ENCODE results near the gene REPS1.

The REPS1 gene

DNA sequence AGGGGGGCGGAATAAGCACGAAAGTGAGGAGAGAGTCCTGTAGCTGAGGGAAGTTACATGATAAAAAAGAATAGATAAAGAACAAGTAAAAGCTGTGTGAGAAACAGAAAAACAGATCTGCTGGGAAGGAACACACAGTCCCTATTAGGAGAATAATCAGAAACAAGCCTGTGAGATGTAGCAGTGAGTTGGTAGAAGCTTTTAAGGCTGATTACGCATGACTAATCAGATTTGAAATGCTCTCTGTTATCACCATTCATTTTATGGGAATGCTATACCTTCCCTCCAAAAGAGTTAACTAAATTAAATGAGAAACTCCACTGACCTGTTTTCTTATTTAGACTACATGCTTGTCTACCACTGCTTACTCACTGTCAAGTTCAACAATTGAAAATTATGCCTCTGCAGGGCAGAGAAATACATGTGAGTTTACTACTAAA, 15.8 kb downstream of the REPS1 start:
- DNase-seq (ENCODE audit: extremely low spot score), result no peak
- TF ChIP-seq FOXK2 (IDR thresholded peaks at IDR 0.05), result no peak
- TF ChIP-seq SUZ12 (IDR thresholded peaks at IDR 0.05), result no peak
- TF ChIP-seq FOXA1 (IDR thresholded peaks at IDR 0.05), result no peak
- TF ChIP-seq HDGF (IDR thresholded peaks at IDR 0.05; ENCODE audit: borderline replicate concordance), result no peak
- TF ChIP-seq LEF1 (IDR thresholded peaks at IDR 0.05; ENCODE audit: borderline replicate concordance), result no peak
- TF ChIP-seq ARNT (IDR thresholded peaks at IDR 0.05), result no peak
- TF ChIP-seq, protein P1, sequence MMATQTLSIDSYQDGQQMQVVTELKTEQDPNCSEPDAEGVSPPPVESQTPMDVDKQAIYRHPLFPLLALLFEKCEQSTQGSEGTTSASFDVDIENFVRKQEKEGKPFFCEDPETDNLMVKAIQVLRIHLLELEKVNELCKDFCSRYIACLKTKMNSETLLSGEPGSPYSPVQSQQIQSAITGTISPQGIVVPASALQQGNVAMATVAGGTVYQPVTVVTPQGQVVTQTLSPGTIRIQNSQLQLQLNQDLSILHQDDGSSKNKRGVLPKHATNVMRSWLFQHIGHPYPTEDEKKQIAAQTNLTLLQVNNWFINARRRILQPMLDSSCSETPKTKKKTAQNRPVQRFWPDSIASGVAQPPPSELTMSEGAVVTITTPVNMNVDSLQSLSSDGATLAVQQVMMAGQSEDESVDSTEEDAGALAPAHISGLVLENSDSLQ (IDR thresholded peaks at IDR 0.05), result no peak
- TF ChIP-seq L3MBTL2 (conservative IDR thresholded peaks at IDR 0.05), result no peak
- TF ChIP-seq BHLHE40 (IDR thresholded peaks at IDR 0.05; ENCODE audit: borderline replicate concordance), result no peak
- POLR2A ChIA-PET, result interaction anchor here (0.7 to 1.1 kb wide), 2 partner anchors 15 to 352 kb away, joined by 3 to 4 read pairs; partner anchors contain the start of gene REPS1
- CTCF ChIA-PET, result no interaction called here

DNA sequence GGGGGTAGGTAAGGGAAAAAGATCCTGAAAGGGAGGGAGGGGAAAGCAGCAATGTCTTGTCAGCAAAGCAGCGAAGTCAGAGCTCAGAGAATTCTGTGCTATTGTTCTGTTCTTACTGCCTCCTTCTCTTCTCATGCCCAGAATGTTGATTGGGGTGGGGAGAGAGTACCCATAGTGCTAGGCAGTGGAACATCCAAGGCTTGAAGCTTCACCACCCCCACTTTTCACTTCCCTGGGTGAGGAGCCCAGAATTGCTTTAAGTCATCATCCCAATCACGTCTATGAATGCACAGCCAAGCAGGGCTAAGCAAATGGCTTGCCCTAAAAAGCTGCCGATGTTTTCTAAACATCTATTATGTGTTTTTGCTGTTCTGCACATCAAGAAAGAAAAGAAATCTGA, 16.5 kb downstream of the REPS1 start:
- CTCF ChIA-PET, result interaction anchor here (0.7 kb wide), 1 partner anchor 371 kb away, joined by 3 read pairs; no protein-coding TSS in a partner anchor
- no peak for TF ChIP-seq ZNF384 (IDR thresholded peaks at IDR 0.05)
- TF ChIP-seq HDGF (IDR thresholded peaks at IDR 0.05; ENCODE audit: borderline replicate concordance), result no peak
- TF ChIP-seq, protein P1 (IDR thresholded peaks at IDR 0.05), result no peak
- TF ChIP-seq FOXM1 (IDR thresholded peaks at IDR 0.05; ENCODE audit: borderline replicate concordance), result no peak
- no peak for TF ChIP-seq CTBP1 (IDR thresholded peaks at IDR 0.05; ENCODE audit: borderline replicate concordance)
- TF ChIP-seq NFRKB (IDR thresholded peaks at IDR 0.05), result no peak
- no peak for TF ChIP-seq ARNT (IDR thresholded peaks at IDR 0.05)
- no peak for TF ChIP-seq FOXA1 (IDR thresholded peaks at IDR 0.05)
- TF ChIP-seq LEF1 (IDR thresholded peaks at IDR 0.05; ENCODE audit: borderline replicate concordance), result no peak
- TF ChIP-seq SP1 (IDR thresholded peaks at IDR 0.05), result no peak
- TF ChIP-seq L3MBTL2 (conservative IDR thresholded peaks at IDR 0.05), result no peak
- no peak for TF ChIP-seq TARDBP (IDR thresholded peaks at IDR 0.05)
- no peak for TF ChIP-seq ELF4 (IDR thresholded peaks at IDR 0.05)
- no peak for TF ChIP-seq SUZ12 (IDR thresholded peaks at IDR 0.05)
- no peak for TF ChIP-seq BHLHE40 (IDR thresholded peaks at IDR 0.05; ENCODE audit: borderline replicate concordance)
- TF ChIP-seq FOXK2 (IDR thresholded peaks at IDR 0.05), result no peak
- POLR2A ChIA-PET, result interaction anchor here (1.1 kb wide), 1 partner anchor 16 kb away, joined by 3 read pairs; the partner anchor contains the start of gene REPS1
- DNase-seq (ENCODE audit: extremely low spot score), result no peak

DNA sequence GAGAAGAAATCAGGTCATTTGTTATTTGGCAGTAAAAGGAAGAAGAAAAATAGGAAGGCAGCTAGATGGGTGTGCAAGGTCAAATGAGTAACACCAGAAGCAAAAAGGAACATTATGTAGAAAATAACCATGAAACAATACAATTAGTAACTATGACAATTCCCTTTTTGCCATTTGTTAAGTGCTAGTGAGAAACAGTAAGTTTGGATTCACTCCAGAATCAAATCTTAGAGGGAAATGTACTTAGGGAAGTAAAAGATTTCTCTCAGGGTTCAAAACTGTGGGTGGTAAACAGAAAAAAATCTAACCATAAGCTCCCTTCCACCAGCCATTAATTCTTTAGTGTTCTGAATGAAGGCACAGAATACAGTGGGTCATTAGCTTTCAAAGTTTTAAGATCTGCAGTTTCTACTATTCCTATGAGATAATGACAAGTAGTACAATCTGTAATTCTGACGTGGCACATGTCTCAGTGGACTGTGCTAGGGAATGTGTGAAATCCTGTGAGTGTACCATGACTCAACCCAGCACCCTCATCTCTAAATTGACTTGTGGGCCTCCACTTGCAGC, 17.1 kb downstream of the REPS1 start:
- POLR2A ChIA-PET, result no interaction called here
- no peak for TF ChIP-seq FOXM1 (IDR thresholded peaks at IDR 0.05; ENCODE audit: borderline replicate concordance)
- TF ChIP-seq ARNT (IDR thresholded peaks at IDR 0.05), result no peak
- TF ChIP-seq ELF4 (IDR thresholded peaks at IDR 0.05), result no peak
- CTCF ChIA-PET, result no interaction called here
- no peak for DNase-seq (ENCODE audit: extremely low spot score)

DNA sequence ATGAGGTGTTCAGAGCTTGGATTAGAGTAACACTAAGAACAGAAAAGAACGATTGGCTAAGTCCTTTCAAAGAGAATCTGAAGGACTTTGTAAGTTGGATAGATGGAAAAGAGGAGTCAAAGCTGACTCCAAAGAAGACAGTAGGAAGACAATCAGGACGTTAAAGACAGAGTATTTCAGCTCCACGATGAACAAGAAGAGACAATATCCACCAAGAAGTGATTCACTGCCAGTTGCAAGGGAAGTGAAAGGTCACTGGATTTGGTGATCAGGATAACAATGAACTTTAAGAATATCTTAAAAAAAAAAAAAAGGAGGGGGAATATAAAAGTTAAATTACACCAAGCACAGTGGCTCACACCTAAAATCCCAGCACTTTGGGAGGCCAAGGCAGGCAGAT, 17.9 kb downstream of the REPS1 start:
- TF ChIP-seq ARNT (IDR thresholded peaks at IDR 0.05), result no peak
- no peak for TF ChIP-seq TARDBP (IDR thresholded peaks at IDR 0.05)
- no peak for TF ChIP-seq NFRKB (IDR thresholded peaks at IDR 0.05)
- TF ChIP-seq CTBP1 (IDR thresholded peaks at IDR 0.05; ENCODE audit: borderline replicate concordance), result no peak
- no peak for TF ChIP-seq SP1 (IDR thresholded peaks at IDR 0.05)
- no peak for TF ChIP-seq FOXA1 (IDR thresholded peaks at IDR 0.05)
- no peak for TF ChIP-seq ELF4 (IDR thresholded peaks at IDR 0.05)
- TF ChIP-seq, protein P1 (IDR thresholded peaks at IDR 0.05), result no peak
- TF ChIP-seq LEF1 (IDR thresholded peaks at IDR 0.05; ENCODE audit: borderline replicate concordance), result no peak
- TF ChIP-seq SUZ12 (IDR thresholded peaks at IDR 0.05), result no peak
- no peak for TF ChIP-seq L3MBTL2 (conservative IDR thresholded peaks at IDR 0.05)
- no peak for TF ChIP-seq BHLHE40 (IDR thresholded peaks at IDR 0.05; ENCODE audit: borderline replicate concordance)
- TF ChIP-seq HDGF (IDR thresholded peaks at IDR 0.05; ENCODE audit: borderline replicate concordance), result no peak
- no peak for TF ChIP-seq ZNF384 (IDR thresholded peaks at IDR 0.05)
- TF ChIP-seq FOXK2 (IDR thresholded peaks at IDR 0.05), result no peak
- POLR2A ChIA-PET, result interaction anchor here (0.9 kb wide), 1 partner anchor 20 kb away, joined by 3 read pairs; no protein-coding TSS in a partner anchor
- DNase-seq (ENCODE audit: extremely low spot score), result no peak
- CTCF ChIA-PET, result interaction anchor here (0.6 kb wide), 1 partner anchor 179 kb away, joined by 3 read pairs; no protein-coding TSS in a partner anchor

DNA sequence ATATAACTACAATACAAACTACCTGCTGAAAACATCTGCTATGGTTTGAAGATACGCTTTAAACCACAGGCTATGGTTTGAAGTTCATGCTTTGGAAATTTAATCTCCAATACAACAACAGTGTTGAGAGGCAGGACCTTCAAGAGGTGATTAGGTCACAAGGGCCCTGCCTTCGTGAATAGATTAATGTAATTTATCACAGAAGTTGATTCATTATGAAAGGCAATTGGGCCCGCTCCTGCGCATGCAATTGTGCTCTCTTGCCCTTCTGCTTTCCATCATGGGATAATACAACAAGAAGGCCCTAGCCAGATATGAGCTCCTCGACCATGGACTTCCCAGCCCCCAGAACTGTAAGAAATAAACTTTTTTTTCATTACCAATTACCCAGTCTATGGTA, 21.2 kb downstream of the REPS1 start:
- ChIA-PET POLR2A (no interaction called here), CTCF (interaction anchor here (0.8 to 2.7 kb wide), 3 partner anchors 8 to 21 kb away, joined by 3 to 11 read pairs (median 4); no protein-coding TSS in a partner anchor)
- TF ChIP-seq CTBP1 (IDR thresholded peaks at IDR 0.05; ENCODE audit: borderline replicate concordance), result no peak
- TF ChIP-seq FOXA1 (IDR thresholded peaks at IDR 0.05), result no peak
- TF ChIP-seq FOXK2 (IDR thresholded peaks at IDR 0.05), result no peak
- no peak for TF ChIP-seq ARNT (IDR thresholded peaks at IDR 0.05)
- TF ChIP-seq, protein P1 (IDR thresholded peaks at IDR 0.05), result peak; percentile 53; the same call in 1 of the 2 replicates
- no peak for TF ChIP-seq HDGF (IDR thresholded peaks at IDR 0.05; ENCODE audit: borderline replicate concordance)
- no peak for TF ChIP-seq ELF4 (IDR thresholded peaks at IDR 0.05)
- TF ChIP-seq TARDBP (IDR thresholded peaks at IDR 0.05), result no peak

More for the DNA sequence above, 21.2 kb downstream of the REPS1 start:
- no peak for DNase-seq (ENCODE audit: extremely low spot score)

Data from HEK293T (cell line).